GM23248 (cell line): ENCODE results near the gene PADI6.

ENCODE experiments used
- EZH2 ChIP-seq: fragments of 200-600 bp; sonication (generic); IDR thresholded peaks from 2 replicates; pipeline ENCODE4 v1.6.1; 2018; ENCODE audit warnings: antibody characterized with exemption, mild to moderate bottlenecking; ENCODE audit not compliant: insufficient read depth, poor library complexity, severe bottlenecking
- EZH2phosphoT487 ChIP-seq: fragments of 200-600 bp; sonication (generic); IDR thresholded peaks from 2 replicates; pipeline ENCODE4 v1.6.1; 2018; ENCODE audit warnings: antibody characterized with exemption, moderate library complexity, mild to moderate bottlenecking, low read depth; ENCODE audit not compliant: insufficient read depth

- TF ChIP-seq EZH2phosphoT487 (no peak), EZH2 (no peak)
Measured at GRCh38 chr1:17437580-17438317, 65.8 kb downstream of the PADI6 start.
